ENCODE results near the gene TANGO6.

Gene TANGO6

DNA sequence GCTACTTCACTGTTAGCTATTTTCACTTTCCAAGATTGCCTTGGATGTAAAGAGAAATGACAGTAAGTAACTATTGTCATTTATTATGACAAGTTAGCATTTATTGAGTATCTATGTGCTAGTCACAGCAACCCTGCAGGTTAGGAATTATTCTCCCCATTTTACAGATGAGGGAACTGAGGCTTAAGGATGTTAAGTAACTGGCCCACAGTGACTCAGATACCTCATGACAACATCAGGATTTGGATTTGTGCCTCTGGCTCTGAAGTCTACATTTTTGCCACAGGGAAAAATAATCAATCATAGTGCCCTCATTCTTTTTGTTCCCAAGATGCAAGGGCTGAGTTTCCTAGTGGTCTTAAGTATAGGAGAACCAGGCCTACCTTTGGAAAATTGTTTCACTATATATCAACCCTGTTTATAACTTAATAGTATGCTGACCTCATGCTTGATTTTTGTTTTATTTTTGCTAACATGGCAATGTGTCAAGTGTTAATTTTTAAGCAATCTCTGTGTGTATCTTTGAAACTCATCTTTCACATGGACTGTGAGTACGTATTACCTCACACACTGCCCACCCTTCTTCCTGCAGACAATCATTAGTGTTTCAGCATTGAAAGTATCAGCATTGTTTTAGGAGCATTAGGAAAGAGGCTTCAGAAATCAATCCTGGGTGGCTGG, 105.0 kb downstream of the TANGO6 start:
- Histone ChIP-seq H3K9ac (ENCODE audit: low read length) (no peak overlapping the region), H3K27me3 (ENCODE audit: control insufficient read depth in 1 of 2, insufficient read depth in 1 of 2, low read length in 2 of 2) (no peaks in the 10 kb centered on the region), H3K9me3 (ENCODE audit: control insufficient read depth, low read length) (no peaks in the 10 kb centered on the region), H4K8ac (ENCODE audit: low read length) (no peak overlapping the region), H3K4ac (ENCODE audit: low read depth in 1 of 2, low read length in 2 of 2) (no peak overlapping the region), H2BK120ac (ENCODE audit: low read depth, low read length) (no peak overlapping the region), H2BK15ac (ENCODE audit: low read depth, poor library complexity, severe bottlenecking) (no peak overlapping the region), H3K4me1 (ENCODE audit: control insufficient read depth, insufficient read depth, low read depth, low read length) (peaks cover 2% of the 10 kb centered on the region), H3K23ac (ENCODE audit: low read length in 2 of 2) (no peak overlapping the region), H2AK5ac (ENCODE audit: low read length, severe bottlenecking) (no peak overlapping the region), H2BK12ac (ENCODE audit: low read length in 2 of 2) (no peak overlapping the region), H2BK5ac (ENCODE audit: low read depth, low read length, poor library complexity, severe bottlenecking) (no peak overlapping the region), H3K14ac (ENCODE audit: low read length in 2 of 2) (no peak overlapping the region), H3K4me2 (ENCODE audit: low read length, poor library complexity, severe bottlenecking) (no peak overlapping the region), H3K79me1 (replicated peaks; ENCODE audit: low read length, poor library complexity, severe bottlenecking) (no peaks in the 10 kb centered on the region), H2AFZ (ENCODE audit: low read depth, low read length) (no peak overlapping the region), H3K27ac (ENCODE audit: low read length, poor library complexity, severe bottlenecking) (no peak overlapping the region), H3K36me3 (ENCODE audit: control insufficient read depth in 1 of 2, insufficient read depth in 2 of 2, low read depth in 1 of 2, low read length in 2 of 2) (peaks cover 0 to 8% of the 10 kb centered on the region in 2 experiments), H3K4me3 (ENCODE audit: insufficient read depth in 1 of 2, low read depth in 1 of 2, low read length in 2 of 2) (no peak overlapping the region), H3K18ac (ENCODE audit: low read depth in 1 of 2, low read length in 2 of 2) (no peak overlapping the region), H4K91ac (ENCODE audit: low read length) (no peak overlapping the region)
- DNase-seq, result no peak
- WGBS, result no CpG with 5 or more reads among the region's 1 CpG

- Histone ChIP-seq H2AFZ (ENCODE audit: low read depth, low read length) (no peak overlapping the region), H2BK5ac (ENCODE audit: low read depth, low read length, poor library complexity, severe bottlenecking) (no peak overlapping the region), H3K9me3 (ENCODE audit: control insufficient read depth, low read length) (no peaks in the 10 kb centered on the region), H3K27ac (ENCODE audit: low read length, poor library complexity, severe bottlenecking) (peak overlapping the region; percentile 25), H4K8ac (ENCODE audit: low read length) (no peak overlapping the region), H3K79me1 (replicated peaks; ENCODE audit: low read length, poor library complexity, severe bottlenecking) (no peaks in the 10 kb centered on the region), H2AK5ac (ENCODE audit: low read length, severe bottlenecking) (no peak overlapping the region), H2BK120ac (ENCODE audit: low read depth, low read length) (no peak overlapping the region), H2BK15ac (ENCODE audit: low read depth, poor library complexity, severe bottlenecking) (no peak overlapping the region), H3K27me3 (ENCODE audit: control insufficient read depth in 1 of 2, insufficient read depth in 1 of 2, low read length in 2 of 2) (no peaks in the 10 kb centered on the region), H2BK12ac (ENCODE audit: low read length in 2 of 2) (no peak overlapping the region), H3K23ac (ENCODE audit: low read length in 2 of 2) (no peak overlapping the region), H3K4me2 (ENCODE audit: low read length, poor library complexity, severe bottlenecking) (no peak overlapping the region), H3K4ac (ENCODE audit: low read depth in 1 of 2, low read length in 2 of 2) (no peak overlapping the region), H3K4me1 (ENCODE audit: control insufficient read depth, insufficient read depth, low read depth, low read length) (peaks cover 2% of the 10 kb centered on the region), H4K91ac (ENCODE audit: low read length) (no peak overlapping the region), H3K18ac (ENCODE audit: low read depth in 1 of 2, low read length in 2 of 2) (no peak overlapping the region), H3K36me3 (ENCODE audit: control insufficient read depth in 1 of 2, insufficient read depth in 2 of 2, low read depth in 1 of 2, low read length in 2 of 2) (no peaks in the 10 kb centered on the region), H3K4me3 (ENCODE audit: insufficient read depth in 1 of 2, low read depth in 1 of 2, low read length in 2 of 2) (no peak overlapping the region), H3K14ac (ENCODE audit: low read length in 2 of 2) (no peak overlapping the region), H3K9ac (ENCODE audit: low read length) (no peak overlapping the region)
- 30% methylated on average over 1 of the region's 2 CpGs for WGBS
- no peak for DNase-seq
Measured at GRCh38 chr16:68951991-68952877, 108.9 kb downstream of the TANGO6 start.

- Histone ChIP-seq H2BK15ac (ENCODE audit: low read depth, poor library complexity, severe bottlenecking) (no peak overlapping the region), H2BK5ac (ENCODE audit: low read depth, low read length, poor library complexity, severe bottlenecking) (no peak overlapping the region), H3K9me3 (ENCODE audit: control insufficient read depth, low read length) (no peaks in the 10 kb centered on the region)
Measured at GRCh38 chr16:68954911-68955635, 111.7 kb downstream of the TANGO6 start.

DNA sequence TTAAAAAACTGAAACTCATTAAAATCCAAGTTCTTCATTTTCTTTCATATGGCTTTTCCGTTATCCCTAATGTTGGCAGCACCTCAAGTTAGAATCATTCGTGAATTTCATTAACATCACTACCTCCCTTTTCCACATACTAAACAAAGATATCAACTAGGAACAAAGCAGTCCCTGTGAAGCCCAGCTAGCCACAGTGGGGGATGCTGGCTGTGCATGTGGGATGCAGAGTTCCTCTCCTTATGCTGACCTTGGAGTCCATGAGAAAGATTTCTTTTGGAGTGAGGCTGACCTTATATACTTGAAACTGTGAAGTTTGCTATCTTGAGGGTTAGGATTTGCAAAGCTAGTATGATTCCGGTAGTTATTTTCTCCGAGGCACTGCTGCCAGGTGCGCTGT, 117.6 kb downstream of the TANGO6 start:
- no peak overlapping the region for H2BK120ac ChIP-seq (ENCODE audit: low read depth, low read length)
- H3K18ac ChIP-seq (ENCODE audit: low read depth in 1 of 2, low read length in 2 of 2), result no peak overlapping the region
- no peak overlapping the region for H3K27ac ChIP-seq (ENCODE audit: low read length, poor library complexity, severe bottlenecking)
- no peaks in the 10 kb centered on the region for H3K27me3 ChIP-seq (ENCODE audit: control insufficient read depth in 1 of 2, insufficient read depth in 1 of 2, low read length in 2 of 2)
- H4K8ac ChIP-seq (ENCODE audit: low read length), result no peak overlapping the region
- no peak overlapping the region for H3K4me2 ChIP-seq (ENCODE audit: low read length, poor library complexity, severe bottlenecking)
- no peak overlapping the region for H3K4ac ChIP-seq (ENCODE audit: low read depth in 1 of 2, low read length in 2 of 2)
- H4K91ac ChIP-seq (ENCODE audit: low read length), result no peak overlapping the region
- no peak overlapping the region for H2BK15ac ChIP-seq (ENCODE audit: low read depth, poor library complexity, severe bottlenecking)
- H3K4me1 ChIP-seq (ENCODE audit: control insufficient read depth, insufficient read depth, low read depth, low read length), result no peaks in the 10 kb centered on the region
- H2BK5ac ChIP-seq (ENCODE audit: low read depth, low read length, poor library complexity, severe bottlenecking), result no peak overlapping the region
- 81% methylated on average over 5 of the region's 5 CpGs for WGBS
- H3K14ac ChIP-seq (ENCODE audit: low read length in 2 of 2), result no peak overlapping the region
- H3K4me3 ChIP-seq (ENCODE audit: insufficient read depth in 1 of 2, low read depth in 1 of 2, low read length in 2 of 2), result no peak overlapping the region
- no peaks in the 10 kb centered on the region for H3K9me3 ChIP-seq (ENCODE audit: control insufficient read depth, low read length)
- no peak overlapping the region for H2BK12ac ChIP-seq (ENCODE audit: low read length in 2 of 2)
- H2AK5ac ChIP-seq (ENCODE audit: low read length, severe bottlenecking), result no peak overlapping the region
- no peak for DNase-seq
- H3K23ac ChIP-seq (ENCODE audit: low read length in 2 of 2), result no peak overlapping the region
- no peaks in the 10 kb centered on the region for H3K79me1 ChIP-seq (replicated peaks; ENCODE audit: low read length, poor library complexity, severe bottlenecking)
- H3K36me3 ChIP-seq (ENCODE audit: control insufficient read depth in 1 of 2, insufficient read depth in 2 of 2, low read depth in 1 of 2, low read length in 2 of 2), result no peaks in the 10 kb centered on the region
- H2AFZ ChIP-seq (ENCODE audit: low read depth, low read length), result no peak overlapping the region
- no peak overlapping the region for H3K9ac ChIP-seq (ENCODE audit: low read length)

More at GRCh38 chr16:68954911-68955635, 111.7 kb downstream of the TANGO6 start:
- H3K4ac ChIP-seq (ENCODE audit: low read depth in 1 of 2, low read length in 2 of 2), result no peak overlapping the region
- no peak overlapping the region for H4K8ac ChIP-seq (ENCODE audit: low read length)
- H3K14ac ChIP-seq (ENCODE audit: low read length in 2 of 2), result no peak overlapping the region
- H2AK5ac ChIP-seq (ENCODE audit: low read length, severe bottlenecking), result no peak overlapping the region
- no peak overlapping the region for H3K4me3 ChIP-seq (ENCODE audit: insufficient read depth in 1 of 2, low read depth in 1 of 2, low read length in 2 of 2)
- no peak overlapping the region for H2BK12ac ChIP-seq (ENCODE audit: low read length in 2 of 2)
- no peak for DNase-seq
- H3K23ac ChIP-seq (ENCODE audit: low read length in 2 of 2), result no peak overlapping the region
- 74% methylated on average over 5 of the region's 8 CpGs for WGBS
- no peak overlapping the region for H3K9ac ChIP-seq (ENCODE audit: low read length)
- no peaks in the 10 kb centered on the region for H3K79me1 ChIP-seq (replicated peaks; ENCODE audit: low read length, poor library complexity, severe bottlenecking)
- no peak overlapping the region for H4K91ac ChIP-seq (ENCODE audit: low read length)
- H3K18ac ChIP-seq (ENCODE audit: low read depth in 1 of 2, low read length in 2 of 2), result no peak overlapping the region
- no peaks in the 10 kb centered on the region for H3K27me3 ChIP-seq (ENCODE audit: control insufficient read depth in 1 of 2, insufficient read depth in 1 of 2, low read length in 2 of 2)
- H2AFZ ChIP-seq (ENCODE audit: low read depth, low read length), result no peak overlapping the region
- H2BK120ac ChIP-seq (ENCODE audit: low read depth, low read length), result no peak overlapping the region
- H3K4me1 ChIP-seq (ENCODE audit: control insufficient read depth, insufficient read depth, low read depth, low read length), result no peaks in the 10 kb centered on the region
- H3K27ac ChIP-seq (ENCODE audit: low read length, poor library complexity, severe bottlenecking), result no peak overlapping the region
- H3K4me2 ChIP-seq (ENCODE audit: low read length, poor library complexity, severe bottlenecking), result no peak overlapping the region
- H3K36me3 ChIP-seq (ENCODE audit: control insufficient read depth in 1 of 2, insufficient read depth in 2 of 2, low read depth in 1 of 2, low read length in 2 of 2), result no peaks in the 10 kb centered on the region

Measured in mesenchymal stem cell (in vitro differentiated cells and primary cell).